HEK293 (cell line): ENCODE measurements around the gene ISYNA1.

Source experiments
- CTCF ChIA-PET: fragments of 350-600 bp; formaldehyde crosslinking; extraction: SDS; loops from one replicate; lab custom pipeline; 2021; ENCODE audit warnings: antibody characterized with exemption; lab: Yijun Ruan, JAX
- POLR2A ChIA-PET: fragments of 300-600 bp; formaldehyde crosslinking; extraction: SDS; loops from one replicate; lab custom pipeline; 2020; ENCODE audit warnings: antibody characterized with exemption, inconsistent platforms; lab: Yijun Ruan, JAX
- H3K27ac ChIP-seq: fragments of 200-500 bp; sonication (Bioruptor generic); 2 replicates; pipeline ENCODE4 v1.5.1; 2014; ENCODE audit warnings: low read depth, low read length, control low read depth, inconsistent platforms; ENCODE audit errors: extremely low read depth
- H3K36me3 ChIP-seq, 2 experiments: fragments of 200-500 bp in 1 of 2; sonication (Bioruptor generic) in 1 of 2; 1 replicate in 1 of 2; 2 replicates in 1 of 2; pipeline ENCODE4 v1.5.1; 2014 to 2017; ENCODE audit warnings: inconsistent platforms in 2 of 2, low read length in 2 of 2; ENCODE audit not compliant: control insufficient read depth in 2 of 2, insufficient read depth in 1 of 2
- H3K4me1 ChIP-seq: fragments of 200-500 bp; sonication (Bioruptor generic); 2 replicates; pipeline ENCODE4 v1.5.1; 2014; ENCODE audit warnings: mild to moderate bottlenecking, low read length, inconsistent platforms; ENCODE audit not compliant: control insufficient read depth, insufficient read depth
- H3K4me3 ChIP-seq: 2 replicates; pipeline ENCODE4 v1.5.1; 2011; ENCODE audit warnings: low read depth, mild to moderate bottlenecking, control low read depth, low read length, moderate library complexity
- H3K9me3 ChIP-seq: fragments of 200-500 bp; sonication (Bioruptor generic); 2 replicates; pipeline ENCODE4 v1.5.1; 2014; ENCODE audit warnings: low read depth, low read length, inconsistent platforms; ENCODE audit not compliant: control insufficient read depth, insufficient read depth
- SP2 ChIP-seq: fragments of 450-650 bp; formaldehyde crosslinking; IDR thresholded peaks from 2 replicates; pipeline ENCODE4 v1.5.1; 2016; ENCODE audit warnings: missing biosample characterization, missing genetic modification characterization
- ZFP3 ChIP-seq: fragments of 450-650 bp; formaldehyde crosslinking; IDR thresholded peaks from 2 replicates; pipeline ENCODE4 v1.5.1; 2016; ENCODE audit warnings: low read depth, missing biosample characterization, missing genetic modification characterization
- ZNF211 ChIP-seq: fragments of 450-650 bp; formaldehyde crosslinking; IDR thresholded peaks from 2 replicates; pipeline ENCODE4 v1.5.1; 2016; ENCODE audit warnings: low read depth, missing biosample characterization, missing genetic modification characterization
- ZNF214 ChIP-seq: fragments of 450-650 bp; formaldehyde crosslinking; IDR thresholded peaks from 2 replicates; pipeline ENCODE4 v1.5.1; 2017; ENCODE audit warnings: missing biosample characterization, mild to moderate bottlenecking, missing genetic modification characterization, borderline replicate concordance
- ZNF324 ChIP-seq: fragments of 450-650 bp; formaldehyde crosslinking; IDR thresholded peaks from 2 replicates; pipeline ENCODE4 v1.5.1; 2016; ENCODE audit warnings: missing biosample characterization, missing genetic modification characterization
- ZNF433 ChIP-seq: fragments of 450-650 bp; formaldehyde crosslinking; IDR thresholded peaks from 2 replicates; pipeline ENCODE4 v1.5.1; 2016; ENCODE audit warnings: missing biosample characterization, missing genetic modification characterization, low read depth
- ZNF623 ChIP-seq: fragments of 450-650 bp; formaldehyde crosslinking; IDR thresholded peaks from 2 replicates; pipeline ENCODE4 v1.5.1; 2016; ENCODE audit warnings: missing biosample characterization, missing genetic modification characterization
- ZNF660 ChIP-seq: fragments of 450-650 bp; IDR thresholded peaks from 2 replicates; pipeline ENCODE4 v1.5.1; 2018; ENCODE audit warnings: missing biosample characterization, mild to moderate bottlenecking, missing genetic modification characterization
- ZNF76 ChIP-seq: fragments of 450-650 bp; formaldehyde crosslinking; IDR thresholded peaks from 2 replicates; pipeline ENCODE4; 2016; ENCODE audit warnings: low read depth, missing biosample characterization, missing genetic modification characterization, borderline replicate concordance
- ZNF785 ChIP-seq: fragments of 450-650 bp; formaldehyde crosslinking; IDR thresholded peaks from 2 replicates; pipeline ENCODE4 v1.5.1; 2016; ENCODE audit warnings: missing biosample characterization, missing genetic modification characterization
- TF ChIP-seq, protein P1 (sequence below): fragments of 450-650 bp; formaldehyde crosslinking; IDR thresholded peaks from 2 replicates; pipeline ENCODE4 v1.5.1; 2017; ENCODE audit warnings: missing biosample characterization, mild to moderate bottlenecking, missing genetic modification characterization, moderate library complexity
- TF ChIP-seq, protein P2 (sequence below): fragments of 450-650 bp; formaldehyde crosslinking; IDR thresholded peaks from 2 replicates; pipeline ENCODE4 v1.5.1; 2016; ENCODE audit warnings: missing biosample characterization, missing genetic modification characterization
- TF ChIP-seq, protein P3 (sequence below): fragments of 450-650 bp; formaldehyde crosslinking; IDR thresholded peaks from 2 replicates; pipeline ENCODE4 v1.5.1; 2016; ENCODE audit warnings: missing biosample characterization, missing genetic modification characterization
- TF ChIP-seq, protein P4 (sequence below): IDR thresholded peaks from 2 replicates; pipeline ENCODE4 v1.6.1; 2011; ENCODE audit warnings: mild to moderate bottlenecking, low read depth, low read length, borderline replicate concordance
- TF ChIP-seq, protein P5 (sequence below): fragments of 450-650 bp; formaldehyde crosslinking; IDR thresholded peaks from 2 replicates; pipeline ENCODE4 v1.5.1; 2016; ENCODE audit warnings: missing biosample characterization, missing genetic modification characterization

Gene ISYNA1

DNA sequence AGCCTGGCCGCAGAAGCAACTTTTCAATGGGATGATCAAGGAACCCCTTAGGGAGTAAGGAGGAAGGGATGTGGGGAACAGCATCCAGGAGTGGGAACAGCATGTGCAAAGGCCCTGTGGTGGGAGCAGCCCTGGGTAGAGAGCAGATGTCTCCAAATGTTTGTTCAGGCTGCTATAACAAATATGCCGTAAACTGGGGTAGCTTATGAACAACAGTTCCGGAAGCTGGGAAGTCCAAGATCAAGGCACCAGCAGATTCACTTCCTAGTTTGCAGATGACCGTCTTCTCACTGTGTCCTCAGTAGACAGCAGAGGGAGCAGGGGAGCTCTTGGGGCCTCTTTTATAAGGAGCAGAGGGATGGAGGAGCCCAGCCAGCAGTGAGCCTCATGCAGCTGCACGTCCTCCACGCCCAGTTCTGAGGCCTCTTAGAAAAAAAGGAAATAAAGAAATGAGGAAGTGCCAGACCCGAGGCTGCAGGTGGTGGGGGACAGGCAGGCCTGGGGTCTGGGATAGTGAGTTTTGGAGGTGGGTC is 36.3 kb downstream of the ISYNA1 start:
- POLR2A ChIA-PET: interaction anchor here (0.6 to 1.1 kb wide), 2 partner anchors 120 to 122 kb away, joined by 3 read pairs; partner anchors contain the start of gene JUND
- H3K27ac ChIP-seq: no peak overlapping the region
- H3K4me1 ChIP-seq: no peaks in the 10 kb centered on the region
- H3K4me3 ChIP-seq: no peak overlapping the region
- TF ChIP-seq ZNF76 (tag by site-specific recombination): no peak
- TF ChIP-seq, protein P1, sequence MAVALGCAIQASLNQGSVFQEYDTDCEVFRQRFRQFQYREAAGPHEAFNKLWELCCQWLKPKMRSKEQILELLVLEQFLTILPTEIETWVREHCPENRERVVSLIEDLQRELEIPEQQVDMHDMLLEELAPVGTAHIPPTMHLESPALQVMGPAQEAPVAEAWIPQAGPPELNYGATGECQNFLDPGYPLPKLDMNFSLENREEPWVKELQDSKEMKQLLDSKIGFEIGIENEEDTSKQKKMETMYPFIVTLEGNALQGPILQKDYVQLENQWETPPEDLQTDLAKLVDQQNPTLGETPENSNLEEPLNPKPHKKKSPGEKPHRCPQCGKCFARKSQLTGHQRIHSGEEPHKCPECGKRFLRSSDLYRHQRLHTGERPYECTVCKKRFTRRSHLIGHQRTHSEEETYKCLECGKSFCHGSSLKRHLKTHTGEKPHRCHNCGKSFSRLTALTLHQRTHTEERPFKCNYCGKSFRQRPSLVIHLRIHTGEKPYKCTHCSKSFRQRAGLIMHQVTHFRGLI: peak; percentile 80
- 0 out of 2 replicates have a peak, but pooled peaks have one; percentile 49 for TF ChIP-seq ZNF660 (tag by site-specific recombination)
- no peak for TF ChIP-seq ZNF211 (tag by site-specific recombination)
- TF ChIP-seq, protein P2, sequence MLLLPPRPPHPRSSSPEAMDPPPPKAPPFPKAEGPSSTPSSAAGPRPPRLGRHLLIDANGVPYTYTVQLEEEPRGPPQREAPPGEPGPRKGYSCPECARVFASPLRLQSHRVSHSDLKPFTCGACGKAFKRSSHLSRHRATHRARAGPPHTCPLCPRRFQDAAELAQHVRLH (tag by site-specific recombination): peak; percentile 59; the same call in 1 of the 2 replicates
- TF ChIP-seq ZNF623: peak; percentile 99
- TF ChIP-seq, protein P3, sequence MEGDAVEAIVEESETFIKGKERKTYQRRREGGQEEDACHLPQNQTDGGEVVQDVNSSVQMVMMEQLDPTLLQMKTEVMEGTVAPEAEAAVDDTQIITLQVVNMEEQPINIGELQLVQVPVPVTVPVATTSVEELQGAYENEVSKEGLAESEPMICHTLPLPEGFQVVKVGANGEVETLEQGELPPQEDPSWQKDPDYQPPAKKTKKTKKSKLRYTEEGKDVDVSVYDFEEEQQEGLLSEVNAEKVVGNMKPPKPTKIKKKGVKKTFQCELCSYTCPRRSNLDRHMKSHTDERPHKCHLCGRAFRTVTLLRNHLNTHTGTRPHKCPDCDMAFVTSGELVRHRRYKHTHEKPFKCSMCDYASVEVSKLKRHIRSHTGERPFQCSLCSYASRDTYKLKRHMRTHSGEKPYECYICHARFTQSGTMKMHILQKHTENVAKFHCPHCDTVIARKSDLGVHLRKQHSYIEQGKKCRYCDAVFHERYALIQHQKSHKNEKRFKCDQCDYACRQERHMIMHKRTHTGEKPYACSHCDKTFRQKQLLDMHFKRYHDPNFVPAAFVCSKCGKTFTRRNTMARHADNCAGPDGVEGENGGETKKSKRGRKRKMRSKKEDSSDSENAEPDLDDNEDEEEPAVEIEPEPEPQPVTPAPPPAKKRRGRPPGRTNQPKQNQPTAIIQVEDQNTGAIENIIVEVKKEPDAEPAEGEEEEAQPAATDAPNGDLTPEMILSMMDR (tag by site-specific recombination): peak; percentile 56; the same call in 1 of the 2 replicates
- TF ChIP-seq, protein P4, sequence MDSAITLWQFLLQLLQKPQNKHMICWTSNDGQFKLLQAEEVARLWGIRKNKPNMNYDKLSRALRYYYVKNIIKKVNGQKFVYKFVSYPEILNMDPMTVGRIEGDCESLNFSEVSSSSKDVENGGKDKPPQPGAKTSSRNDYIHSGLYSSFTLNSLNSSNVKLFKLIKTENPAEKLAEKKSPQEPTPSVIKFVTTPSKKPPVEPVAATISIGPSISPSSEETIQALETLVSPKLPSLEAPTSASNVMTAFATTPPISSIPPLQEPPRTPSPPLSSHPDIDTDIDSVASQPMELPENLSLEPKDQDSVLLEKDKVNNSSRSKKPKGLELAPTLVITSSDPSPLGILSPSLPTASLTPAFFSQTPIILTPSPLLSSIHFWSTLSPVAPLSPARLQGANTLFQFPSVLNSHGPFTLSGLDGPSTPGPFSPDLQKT: no peak
- TF ChIP-seq, all 188 proteins: peak for 5
- Histone ChIP-seq H3K9me3 (no peaks in the 10 kb centered on the region), H3K36me3 (no peaks in the 10 kb centered on the region)
- CTCF ChIA-PET: interaction anchor here (0.7 to 8.5 kb wide), 10 partner anchors 9 to 541 kb away, joined by 3 to 68 read pairs (median 5); partner anchors contain the start of gene GDF15

DNA sequence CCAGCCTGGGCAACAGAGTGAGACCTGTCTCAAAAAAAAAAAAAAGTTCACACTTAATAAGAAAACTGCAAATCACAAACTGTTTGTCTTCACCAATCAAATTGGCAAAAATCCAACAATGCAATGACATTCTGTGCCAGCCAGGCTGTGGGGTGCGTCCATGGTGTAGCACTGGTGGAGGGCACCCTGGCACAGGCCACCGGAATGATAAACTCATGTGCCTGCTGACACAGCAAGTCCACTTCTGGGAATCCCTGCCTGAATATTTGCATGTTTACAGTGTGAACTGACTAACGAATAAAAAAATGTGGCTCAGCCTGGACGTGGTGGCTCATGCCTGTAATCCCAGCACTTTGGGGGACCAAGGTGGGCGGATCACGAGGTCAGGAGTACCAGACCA is 38.9 kb downstream of the ISYNA1 start:
- TF ChIP-seq, protein P5, sequence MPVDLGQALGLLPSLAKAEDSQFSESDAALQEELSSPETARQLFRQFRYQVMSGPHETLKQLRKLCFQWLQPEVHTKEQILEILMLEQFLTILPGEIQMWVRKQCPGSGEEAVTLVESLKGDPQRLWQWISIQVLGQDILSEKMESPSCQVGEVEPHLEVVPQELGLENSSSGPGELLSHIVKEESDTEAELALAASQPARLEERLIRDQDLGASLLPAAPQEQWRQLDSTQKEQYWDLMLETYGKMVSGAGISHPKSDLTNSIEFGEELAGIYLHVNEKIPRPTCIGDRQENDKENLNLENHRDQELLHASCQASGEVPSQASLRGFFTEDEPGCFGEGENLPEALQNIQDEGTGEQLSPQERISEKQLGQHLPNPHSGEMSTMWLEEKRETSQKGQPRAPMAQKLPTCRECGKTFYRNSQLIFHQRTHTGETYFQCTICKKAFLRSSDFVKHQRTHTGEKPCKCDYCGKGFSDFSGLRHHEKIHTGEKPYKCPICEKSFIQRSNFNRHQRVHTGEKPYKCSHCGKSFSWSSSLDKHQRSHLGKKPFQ (tag by site-specific recombination): peak; percentile 79
- no peak for TF ChIP-seq ZNF324 (tag by site-specific recombination)
- Histone ChIP-seq H3K36me3 (no peaks in the 10 kb centered on the region), H3K27ac (no peak overlapping the region), H3K4me1 (no peaks in the 10 kb centered on the region), H3K9me3 (no peaks in the 10 kb centered on the region), H3K4me3 (no peak overlapping the region)
- CTCF ChIA-PET: interaction anchor here (0.6 to 8.5 kb wide), 4 partner anchors 11 to 70 kb away, joined by 3 to 68 read pairs (median 6); partner anchors contain the start of genes GDF15 and SSBP4
- POLR2A ChIA-PET: no interaction called here

DNA sequence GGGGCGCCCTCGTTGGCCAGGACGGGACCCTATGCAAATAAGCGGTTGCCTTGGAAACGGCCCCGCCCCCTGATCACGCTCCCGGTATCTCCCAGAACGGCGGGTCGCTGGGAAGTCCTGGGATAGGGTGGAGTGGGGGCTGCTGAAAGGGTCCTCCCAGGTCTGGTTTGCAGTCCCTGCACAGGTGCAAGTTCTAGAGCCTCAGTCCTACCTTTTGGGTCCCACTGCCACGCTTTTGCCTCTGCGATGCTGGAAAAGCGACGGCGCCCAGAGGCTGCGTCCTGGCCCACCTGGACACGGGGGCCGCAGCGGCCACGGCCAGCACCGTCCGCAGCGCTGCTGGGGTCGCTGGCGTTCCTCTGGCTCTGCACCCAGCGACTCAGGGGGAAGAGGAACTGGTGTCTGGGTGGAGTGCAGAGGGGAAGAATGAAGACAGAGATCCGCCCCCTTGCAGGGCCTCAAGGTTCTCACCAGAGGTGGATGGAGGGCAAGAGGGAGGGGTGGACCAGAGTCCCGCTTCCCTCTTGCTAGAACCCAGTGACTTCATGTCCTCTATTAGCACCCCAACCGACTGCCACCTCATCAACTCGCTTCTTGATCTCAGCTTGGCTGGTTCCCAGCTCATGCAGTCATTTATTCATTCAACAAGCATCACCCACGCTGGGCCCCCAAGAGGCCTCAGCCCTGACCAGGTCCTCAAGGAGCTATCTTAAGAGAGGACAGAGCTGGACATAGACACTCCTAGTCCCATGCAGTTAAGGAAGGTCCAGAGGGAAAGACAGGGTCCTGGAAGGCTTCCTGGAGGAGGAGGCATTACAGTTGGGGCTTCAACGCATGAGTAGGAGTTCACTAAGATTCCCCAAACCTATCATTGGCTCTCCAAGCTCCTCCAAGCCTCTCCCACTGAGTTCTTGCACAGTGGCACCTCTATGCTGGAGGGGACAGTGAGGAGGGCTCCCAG is 40.4 kb downstream of the ISYNA1 start, which contains the start of gene LRRC25:
TSS of gene LRRC25 (minus strand) at position 381 of the 961 bp plus-strand sequence. CDS start 659 bp downstream, outside the sequence.
- Histone ChIP-seq H3K36me3 (no peaks in the 10 kb centered on the region), H3K4me1 (no peaks in the 10 kb centered on the region), H3K27ac (no peak within 1 kb of the TSS), H3K4me3 (no peak within 1 kb of the TSS), H3K9me3 (no peaks in the 10 kb centered on the region)
- TF ChIP-seq ZFP3 (tag by site-specific recombination): peak; percentile 97
- peak; percentile 4; the same call in 1 of the 2 replicates for TF ChIP-seq SP2
- no peak for TF ChIP-seq ZNF433 (tag by site-specific recombination)
- TF ChIP-seq ZNF214 (tag by site-specific recombination): no peak
- no peak for TF ChIP-seq ZNF785 (tag by site-specific recombination)
- POLR2A ChIA-PET: no interaction called here
- CTCF ChIA-PET: interaction anchor here (0.7 to 8.5 kb wide), 4 partner anchors 9 to 48 kb away, joined by 4 to 68 read pairs (median 7); partner anchors contain the start of gene GDF15
